Ishikawa (cell line): ENCODE measurements around the gene CDY2B.
"Not testable (repeated sequence)": the region's sequence is repeated elsewhere in the genome, so short reads cannot be mapped to it uniquely, and the experiment has no call there.

Experiments
- EP300 ChIP-seq: IDR thresholded peaks from 2 replicates; pipeline ENCODE4 v1.6.1; 2012; ENCODE audit warnings: borderline replicate concordance
- USF1 ChIP-seq: IDR thresholded peaks from 2 replicates; pipeline ENCODE4 v1.6.1; 2012
- YY1 ChIP-seq: IDR thresholded peaks from 2 replicates; pipeline ENCODE4 v1.6.1; 2012; ENCODE audit warnings: low read depth

CDY2B gene

GRCh38 chrY:17880120-17880519 lies at the start of gene CDY2B:
Gene CDY2B (minus strand): TSS chrY:17880220. CDS start chrY:17879892, 328 bp downstream.
- TF ChIP-seq YY1, USF1, EP300: not testable (repeated sequence)
